Lung (tissue), 12 donors: ENCODE data around the gene PRPH2. TPM values are rescaled to one million over a fixed set of nuclear protein-coding genes. Genes with fewer than 3 reads are reported as not detected.

ENCODE experiments used
- ATAC-seq: fragments of 200-7000 bp; cut with Tn5 transposase; one replicate; pipeline ENCODE4 v1.9.1; 2020; ENCODE audit warnings: moderate number of reproducible peaks; ENCODE audit not compliant: insufficient read depth, low FRiP score
- DNase-seq, 3 donors: peaks; one replicate each; pipeline ENCODE4 v3.0.0-alpha.2; 2013 to 2017
- H3K27ac ChIP-seq, 2 donors: one replicate each; pipeline ENCODE4 v1.5.1; 2013; ENCODE audit warnings: mild to moderate bottlenecking in 2 of 2, moderate library complexity in 2 of 2, control low read depth in 1 of 2, inconsistent platforms in 1 of 2, low read depth in 1 of 2, low read length in 1 of 2
- H3K27me3 ChIP-seq, 3 donors: one replicate each; pipeline ENCODE4 v1.5.1; 2013; ENCODE audit warnings: low read length in 2 of 3; ENCODE audit not compliant: control insufficient read depth in 3 of 3, insufficient read depth in 3 of 3
- H3K36me3 ChIP-seq, 4 donors: one replicate each; pipeline ENCODE4 v1.5.1; 2013; ENCODE audit warnings: low read length in 4 of 4, mild to moderate bottlenecking in 1 of 4, moderate library complexity in 1 of 4; ENCODE audit not compliant: control insufficient read depth in 4 of 4, insufficient read depth in 4 of 4
- H3K4me1 ChIP-seq, 5 donors: one replicate each; pipeline ENCODE4 v1.5.1; 2013; ENCODE audit warnings: low read length in 5 of 5, mild to moderate bottlenecking in 2 of 5, moderate library complexity in 1 of 5; ENCODE audit not compliant: control insufficient read depth in 5 of 5, insufficient read depth in 5 of 5
- H3K4me3 ChIP-seq: one replicate; pipeline ENCODE4 v1.5.1; 2013; ENCODE audit warnings: mild to moderate bottlenecking, control low read depth, moderate library complexity
- H3K9ac ChIP-seq, 2 donors: one replicate each; pipeline ENCODE4 v1.5.1; 2013; ENCODE audit warnings: low read length in 2 of 2, control low read depth in 1 of 2; ENCODE audit not compliant: insufficient read depth in 1 of 2
- H3K9me3 ChIP-seq, 4 donors: one replicate each; pipeline ENCODE4 v1.5.1; 2013; ENCODE audit warnings: low read length in 3 of 4, mild to moderate bottlenecking in 1 of 4, moderate library complexity in 1 of 4; ENCODE audit not compliant: control insufficient read depth in 4 of 4, insufficient read depth in 3 of 4
- CTCF ChIP-seq: IDR thresholded peaks from 2 replicates; pipeline ENCODE4 v1.5.1; 2012; ENCODE audit warnings: mild to moderate bottlenecking; ENCODE audit errors: control extremely low read depth, extremely low read depth
- WGBS, 2 donors: extraction: QIAGEN DNeasy Blood & Tissue Kit; methylation state at CpG; one replicate each; pipeline ENCODE4 v1.1.7; 2013; 5-methylcytosine and 5-hydroxymethylcytosine counted together
- polyA plus RNA-seq, 2 donors: library from polyadenylated mRNA; stranded (reverse); fragments of 200-250 nt; gene quantifications; one replicate each; pipeline ENCODE4 v1.2.1, GENCODE V29; 2013
- total RNA-seq, 2 donors: library from RNA; depleted of rRNA in 1 of 2; stranded (reverse); fragments of >200 nt in 1 of 2; gene quantifications; one replicate each; pipeline ENCODE4 v1.2.1, GENCODE V29; 2014 to 2021
- donor health status: control.
- donor health status: control.
- donor health status: Bipolar disorder and iron deficiency.
- donor health status: healthy.
- donor health status: DM: yes; HTN: yes; CAD: no.

PRPH2 gene
- total and polyA plus RNA-seq, 4 donors, result 0.31 to 2.6 (median 1.1) TPM

- Histone ChIP-seq H3K4me3 (no peak overlapping the region), H3K9me3 (no peaks in the 10 kb centered on the region), H3K27ac (peak overlapping the region in 1 of 2 donors; percentile 76), H3K4me1 (peaks cover 0 to 5% (median 3%) of the 10 kb centered on the region in 5 donors), H3K36me3 (peaks cover 0 to 2% (median 0%) of the 10 kb centered on the region in 4 donors), H3K9ac (peak overlapping the region in 1 of 2 donors; percentile 94), H3K27me3 (no peaks in the 10 kb centered on the region)
- no peak for TF ChIP-seq CTCF
- ATAC-seq, result no peak
- DNase-seq, result peak in 2 of 3 donors; percentile 40 to 45
- 76 to 85% methylated on average over 22 of the region's 22 CpGs for WGBS, 2 donors
These were observed 5.2 kb upstream of the PRPH2 start for GRCh38 chr6:42727627-42728026.

- Histone ChIP-seq H3K36me3 (peaks cover 0 to 2% (median 0%) of the 10 kb centered on the region in 4 donors), H3K27ac (peak overlapping the region; percentile 57 to 76), H3K4me1 (peaks cover 0 to 5% (median 3%) of the 10 kb centered on the region in 5 donors), H3K27me3 (no peaks in the 10 kb centered on the region), H3K4me3 (peak overlapping the region; percentile 42), H3K9me3 (no peaks in the 10 kb centered on the region), H3K9ac (peak overlapping the region; percentile 11 to 94)
- WGBS, 2 donors, result 15 to 19% methylated on average over 51 to 52 of the region's 52 CpGs
- TF ChIP-seq CTCF, result no peak
- DNase-seq (peak; percentile 72 to 73 (median 72)), ATAC-seq (no peak)
These were observed 4.8 kb upstream of the PRPH2 start for GRCh38 chr6:42727087-42727611.

GRCh38 chr6:42726485-42727086 lies 4.2 kb upstream of the PRPH2 start:
- Histone ChIP-seq H3K4me3 (peak overlapping the region; percentile 42), H3K27ac (peak overlapping the region; percentile 68 to 76), H3K4me1 (peaks cover 0 to 5% (median 3%) of the 10 kb centered on the region in 5 donors), H3K9ac (peak overlapping the region; percentile 11 to 94), H3K36me3 (peaks cover 0 to 2% (median 0%) of the 10 kb centered on the region in 4 donors), H3K9me3 (no peaks in the 10 kb centered on the region), H3K27me3 (no peaks in the 10 kb centered on the region)
- WGBS, 2 donors, result 0 to 2% methylated on average over 14 of the region's 14 CpGs
- ATAC-seq (peak; percentile 93), DNase-seq (peak; percentile 70 to 93 (median 90))
- peak; percentile 93 for TF ChIP-seq CTCF
